ENCODE data around the gene PRICKLE3. TPM values are rescaled to one million over a fixed set of nuclear protein-coding genes. Genes with fewer than 3 reads are reported as not detected.
"Not testable (repeated sequence)": the region's sequence is repeated elsewhere in the genome, so short reads cannot be mapped to it uniquely, and the experiment has no call there.

PRICKLE3 gene
- polyA plus RNA-seq, 3 donors = 2.8 to 7.1 (median 4.5) TPM

GRCh38 chrX:49142264-49142663, 43.9 kb downstream of the PRICKLE3 start:
- not testable (repeated sequence) for DNase-seq (ENCODE audit: extremely low read depth in 1 of 11, low read depth in 9 of 11, low spot score in 4 of 11)

GRCh38 chrX:49139713-49140112, 46.5 kb downstream of the PRICKLE3 start:
- DNase-seq (ENCODE audit: extremely low read depth in 1 of 11, low read depth in 9 of 11, low spot score in 4 of 11) = no peak

GRCh38 chrX:49137492-49137891, 48.7 kb downstream of the PRICKLE3 start:
- no peak for DNase-seq (ENCODE audit: extremely low read depth in 1 of 11, low read depth in 9 of 11, low spot score in 4 of 11)

GRCh38 chrX:49133759-49134158, 52.4 kb downstream of the PRICKLE3 start:
- no peak for DNase-seq (ENCODE audit: extremely low read depth in 1 of 11, low read depth in 9 of 11, low spot score in 4 of 11)

GRCh38 chrX:49132275-49132674, 53.9 kb downstream of the PRICKLE3 start:
- DNase-seq (ENCODE audit: extremely low read depth in 1 of 11, low read depth in 9 of 11, low spot score in 4 of 11) = not testable (repeated sequence)

- DNase-seq (ENCODE audit: extremely low read depth in 1 of 11, low read depth in 9 of 11, low spot score in 4 of 11) = no peak
These were observed 56.7 kb downstream of the PRICKLE3 start for GRCh38 chrX:49129427-49129826.

- not testable (repeated sequence) for DNase-seq (ENCODE audit: extremely low read depth in 1 of 11, low read depth in 9 of 11, low spot score in 4 of 11)
These were observed 58.4 kb downstream of the PRICKLE3 start for GRCh38 chrX:49127742-49128258.

Other genes starting within 250 kb of the PRICKLE3 start
- gene OTUD5, start 228.8 kb downstream of the PRICKLE3 start, polyA plus RNA-seq (ENCODE audit: insufficient read length in 3 of 3) = 10 to 100 TPM; 60.7 to 66.1 (median 65.5) TPM
- 1 to 10 TPM; 2.2 to 3.2 (median 2.9) TPM for gene KCND1, start 214.5 kb downstream of the PRICKLE3 start, polyA plus RNA-seq (ENCODE audit: insufficient read length in 3 of 3)
- gene GRIPAP1, start 184.1 kb downstream of the PRICKLE3 start, polyA plus RNA-seq (ENCODE audit: insufficient read length in 3 of 3) = 10 to 100 TPM; 48.3 to 72.7 (median 51.4) TPM
- 10 to 100 TPM; 26.1 to 39.3 (median 31.5) TPM for gene TFE3, start 143.0 kb downstream of the PRICKLE3 start, polyA plus RNA-seq (ENCODE audit: insufficient read length in 3 of 3)
- gene CCDC120, start 127.4 kb downstream of the PRICKLE3 start, polyA plus RNA-seq (ENCODE audit: insufficient read length in 3 of 3) = 10 to 100 TPM; 10.3 to 16.1 (median 12.0) TPM
- 10 to 100 TPM; 33.6 to 41.5 (median 38.6) TPM for gene PRAF2, start 112.4 kb downstream of the PRICKLE3 start, polyA plus RNA-seq (ENCODE audit: insufficient read length in 3 of 3)
- gene WDR45, start 106.5 kb downstream of the PRICKLE3 start, polyA plus RNA-seq (ENCODE audit: insufficient read length in 3 of 3) = 10 to 100 TPM; 54.0 to 64.7 (median 57.7) TPM
- gene GPKOW, start 62.6 kb downstream of the PRICKLE3 start, polyA plus RNA-seq (ENCODE audit: insufficient read length in 3 of 3) = 10 to 100 TPM; 20.4 to 25.6 (median 23.9) TPM
- 1 to 10 TPM; 2.7 to 6.9 (median 5.5) TPM for gene MAGIX, start 23.6 kb downstream of the PRICKLE3 start, polyA plus RNA-seq (ENCODE audit: insufficient read length in 3 of 3)
- 10 to 100 TPM; 27.6 to 36.7 (median 30.6) TPM for gene PLP2, start 14.5 kb downstream of the PRICKLE3 start, polyA plus RNA-seq (ENCODE audit: insufficient read length in 3 of 3)
- gene SYP, start 13.8 kb upstream of the PRICKLE3 start, polyA plus RNA-seq (ENCODE audit: insufficient read length in 3 of 3) = 1 to 10 TPM; 2.4 to 2.8 (median 2.8) TPM
- under 1 TPM; 0.09 to 0.29 (median 0.25) TPM for gene CACNA1F, start 47.0 kb upstream of the PRICKLE3 start, polyA plus RNA-seq (ENCODE audit: insufficient read length in 3 of 3)
- 10 to 100 TPM; 15.0 to 20.2 (median 19.5) TPM for gene CCDC22, start 49.1 kb upstream of the PRICKLE3 start, polyA plus RNA-seq (ENCODE audit: insufficient read length in 3 of 3)
- under 1 TPM; 0.70 to 1.00 (median 0.99) TPM for gene FOXP3, start 78.3 kb upstream of the PRICKLE3 start, polyA plus RNA-seq (ENCODE audit: insufficient read length in 3 of 3)
- 10 to 100 TPM in 1 of 3 donors, 1 to 10 TPM in 2; 5.7 to 10.0 (median 7.1) TPM for gene PPP1R3F, start 83.4 kb upstream of the PRICKLE3 start, polyA plus RNA-seq (ENCODE audit: insufficient read length in 3 of 3)
- under 1 TPM in 1 of 3 donors, not detected in 2; 0.44 TPM for gene GAGE10, start 117.3 kb upstream of the PRICKLE3 start, polyA plus RNA-seq (ENCODE audit: insufficient read length in 3 of 3)
- gene GAGE12J, start 135.7 kb upstream of the PRICKLE3 start, polyA plus RNA-seq (ENCODE audit: insufficient read length in 3 of 3) = not detected
- gene GAGE13, start 145.2 kb upstream of the PRICKLE3 start, polyA plus RNA-seq (ENCODE audit: insufficient read length in 3 of 3) = not detected